SK-N-SH treated with all-trans-retinoic acid at 6 μM for 48 hours (cell line): Measurements from ENCODE around the gene MAP3K12.

Experiments used
- ATAC-seq: fragments of 200-7000 bp; cut with Tn5 transposase; 3 replicates; pipeline ENCODE4 v1.9.1; 2020; ENCODE audit warnings: mild to moderate bottlenecking, moderate library complexity
- ARNTL ChIP-seq: fragments of 450-650 bp; formaldehyde crosslinking; IDR thresholded peaks from 2 replicates; pipeline ENCODE4 v1.5.0; 2020; ENCODE audit warnings: low read depth, mild to moderate bottlenecking, moderate library complexity, borderline replicate concordance
- BACH2 ChIP-seq: fragments of 250-450 bp; sonication (Bioruptor Pico); IDR thresholded peaks from 2 replicates; pipeline ENCODE4 v1.9.0; 2021; ENCODE audit warnings: mild to moderate bottlenecking, borderline replicate concordance
- CREB5 ChIP-seq: fragments of 250-450 bp; sonication (Bioruptor Pico); IDR thresholded peaks from 2 replicates; pipeline ENCODE4 v1.5.1; 2020; ENCODE audit warnings: low read depth, mild to moderate bottlenecking, moderate library complexity
- ESRRG ChIP-seq: fragments of 250-450 bp; sonication (Bioruptor Pico); IDR thresholded peaks from 2 replicates; pipeline ENCODE4 v1.6.1; 2021; ENCODE audit warnings: mild to moderate bottlenecking
- GLIS3 ChIP-seq: fragments of 250-450 bp; sonication (Bioruptor Pico); IDR thresholded peaks from 2 replicates; pipeline ENCODE4 v1.5.0; 2020; ENCODE audit warnings: mild to moderate bottlenecking, moderate library complexity
- ISL1 ChIP-seq: fragments of 250-450 bp; sonication (Bioruptor Pico); IDR thresholded peaks from 2 replicates; pipeline ENCODE4 v2.1.2; 2022; ENCODE audit warnings: mild to moderate bottlenecking, moderate library complexity
- OSR1 ChIP-seq: fragments of 250-450 bp; sonication (Bioruptor Pico); IDR thresholded peaks from 2 replicates; pipeline ENCODE4 v1.8.0; 2022; ENCODE audit warnings: moderate library complexity, mild to moderate bottlenecking, inconsistent platforms
- PATZ1 ChIP-seq: fragments of 250-450 bp; sonication (Bioruptor Pico); IDR thresholded peaks from 2 replicates; pipeline ENCODE4 v1.8.0; 2020; ENCODE audit warnings: mild to moderate bottlenecking, moderate library complexity, borderline replicate concordance
- POU6F1 ChIP-seq: fragments of 250-450 bp; sonication (Bioruptor Pico); IDR thresholded peaks from 2 replicates; pipeline ENCODE4 v1.8.0; 2021; ENCODE audit warnings: low read depth, mild to moderate bottlenecking, moderate library complexity, borderline replicate concordance
- PPARA ChIP-seq: fragments of 250-450 bp; sonication (Bioruptor Pico); IDR thresholded peaks from 2 replicates; pipeline ENCODE4 v1.5.0; 2020; ENCODE audit warnings: mild to moderate bottlenecking, borderline replicate concordance
- RARB ChIP-seq: fragments of 250-450 bp; sonication (Bioruptor Pico); IDR thresholded peaks from 2 replicates; pipeline ENCODE4 v1.8.0; 2021; ENCODE audit warnings: mild to moderate bottlenecking, moderate library complexity
- SNAI2 ChIP-seq: fragments of 250-450 bp; sonication (Bioruptor Pico); IDR thresholded peaks from 2 replicates; pipeline ENCODE4 v1.5.0; 2020; ENCODE audit warnings: mild to moderate bottlenecking, moderate library complexity
- TSHZ2 ChIP-seq: fragments of 250-450 bp; sonication (Bioruptor Pico); IDR thresholded peaks from 2 replicates; pipeline ENCODE4 v1.5.0; 2020; ENCODE audit warnings: mild to moderate bottlenecking, moderate library complexity
- ZFP3 ChIP-seq: fragments of 250-450 bp; sonication (Bioruptor Pico); IDR thresholded peaks from 2 replicates; pipeline ENCODE4 v1.5.0; 2020; ENCODE audit warnings: mild to moderate bottlenecking, moderate library complexity
- ZFP30 ChIP-seq: fragments of 450-650 bp; formaldehyde crosslinking; IDR thresholded peaks from 2 replicates; pipeline ENCODE4 v1.5.0; 2022; ENCODE audit warnings: mild to moderate bottlenecking, moderate library complexity
- ZNF70 ChIP-seq: fragments of 450-650 bp; formaldehyde crosslinking; IDR thresholded peaks from 2 replicates; pipeline ENCODE4 v1.5.0; 2020; ENCODE audit warnings: mild to moderate bottlenecking, moderate library complexity
- ZNF8 ChIP-seq: fragments of 450-650 bp; formaldehyde crosslinking; IDR thresholded peaks from 2 replicates; pipeline ENCODE4 v1.5.0; 2020; ENCODE audit warnings: mild to moderate bottlenecking, moderate library complexity

Gene MAP3K12

GRCh38 chr12:53461591-53461990 is 37.7 kb downstream of the MAP3K12 start:
- no peak for ATAC-seq
- TF ChIP-seq SNAI2 (CRISPR knock-in tag) (no peak), PPARA (CRISPR knock-in tag) (no peak), GLIS3 (CRISPR knock-in tag) (no peak), ZFP3 (no peak), TSHZ2 (CRISPR knock-in tag) (no peak), CREB5 (no peak), POU6F1 (CRISPR knock-in tag) (no peak), RARB (no peak)

GRCh38 chr12:53461059-53461458 is 38.2 kb downstream of the MAP3K12 start:
- no peak for TF ChIP-seq GLIS3 (CRISPR knock-in tag)
- no peak for TF ChIP-seq TSHZ2 (CRISPR knock-in tag)
- TF ChIP-seq ZFP30 (CRISPR knock-in tag) = no peak
- TF ChIP-seq OSR1 (CRISPR knock-in tag) = no peak
- TF ChIP-seq ZNF8 (CRISPR knock-in tag) = no peak
- no peak for TF ChIP-seq ZFP3
- no peak for TF ChIP-seq ESRRG
- TF ChIP-seq BACH2 = no peak
- TF ChIP-seq POU6F1 (CRISPR knock-in tag) = no peak
- TF ChIP-seq ARNTL (CRISPR knock-in tag) = no peak
- no peak for TF ChIP-seq ZNF70 (CRISPR knock-in tag)
- TF ChIP-seq CREB5 = no peak
- no peak for ATAC-seq

- no peak for ATAC-seq
- TF ChIP-seq POU6F1 (CRISPR knock-in tag) (no peak), ESRRG (no peak), ZFP30 (CRISPR knock-in tag) (no peak), PATZ1 (CRISPR knock-in tag) (no peak), ARNTL (CRISPR knock-in tag) (no peak), ZNF8 (CRISPR knock-in tag) (no peak), ZFP3 (no peak), CREB5 (no peak), OSR1 (CRISPR knock-in tag) (no peak), SNAI2 (CRISPR knock-in tag) (no peak), BACH2 (no peak), ISL1 (no peak)
Observed at GRCh38 chr12:53459097-53459496, 40.2 kb downstream of the MAP3K12 start.
